ENCODE results near the gene DNAJB5.

DNA sequence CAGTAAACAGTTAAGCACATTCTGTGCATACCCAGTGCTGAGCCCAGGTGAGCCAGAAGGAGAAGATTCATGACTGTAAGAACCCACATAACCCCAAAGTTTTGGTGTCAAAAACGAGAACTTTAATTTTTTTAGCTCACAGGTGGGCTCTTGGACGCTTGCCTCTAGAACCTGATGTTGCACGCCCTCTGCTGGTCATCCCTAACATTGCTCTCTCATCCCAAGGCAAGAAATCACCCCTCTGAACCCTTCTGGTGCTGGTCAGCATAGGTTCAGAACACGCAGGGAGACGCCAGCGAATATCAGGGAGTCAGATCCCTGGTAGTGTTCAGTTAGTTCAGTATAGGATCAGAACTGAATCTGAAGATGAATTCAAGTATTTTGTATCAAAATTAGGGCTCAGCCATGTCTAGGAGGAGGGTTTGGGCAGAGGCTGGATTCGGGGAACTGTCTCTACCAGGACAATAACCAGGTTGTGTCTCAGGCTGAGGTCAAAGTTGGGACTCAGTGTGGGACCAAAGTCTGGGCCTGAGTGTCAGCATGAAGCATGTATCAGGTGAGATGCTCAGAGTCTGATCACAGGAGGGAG, 4.1 kb upstream of the DNAJB5 start:
- TF ChIP-seq, protein P1, sequence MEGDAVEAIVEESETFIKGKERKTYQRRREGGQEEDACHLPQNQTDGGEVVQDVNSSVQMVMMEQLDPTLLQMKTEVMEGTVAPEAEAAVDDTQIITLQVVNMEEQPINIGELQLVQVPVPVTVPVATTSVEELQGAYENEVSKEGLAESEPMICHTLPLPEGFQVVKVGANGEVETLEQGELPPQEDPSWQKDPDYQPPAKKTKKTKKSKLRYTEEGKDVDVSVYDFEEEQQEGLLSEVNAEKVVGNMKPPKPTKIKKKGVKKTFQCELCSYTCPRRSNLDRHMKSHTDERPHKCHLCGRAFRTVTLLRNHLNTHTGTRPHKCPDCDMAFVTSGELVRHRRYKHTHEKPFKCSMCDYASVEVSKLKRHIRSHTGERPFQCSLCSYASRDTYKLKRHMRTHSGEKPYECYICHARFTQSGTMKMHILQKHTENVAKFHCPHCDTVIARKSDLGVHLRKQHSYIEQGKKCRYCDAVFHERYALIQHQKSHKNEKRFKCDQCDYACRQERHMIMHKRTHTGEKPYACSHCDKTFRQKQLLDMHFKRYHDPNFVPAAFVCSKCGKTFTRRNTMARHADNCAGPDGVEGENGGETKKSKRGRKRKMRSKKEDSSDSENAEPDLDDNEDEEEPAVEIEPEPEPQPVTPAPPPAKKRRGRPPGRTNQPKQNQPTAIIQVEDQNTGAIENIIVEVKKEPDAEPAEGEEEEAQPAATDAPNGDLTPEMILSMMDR (conservative IDR thresholded peaks at IDR 0.05; ENCODE audit: low read length), result peak; percentile 86
- TF ChIP-seq EZH2phosphoT487 (IDR thresholded peaks at IDR 0.05; ENCODE audit: borderline replicate concordance), result no peak
